PC-3 (cell line): Measurements from ENCODE around the gene CNR1. TPM values are rescaled to one million over a fixed set of nuclear protein-coding genes. Genes with fewer than 3 reads are reported as not detected.

Experiments used
- ATAC-seq: fragments of 200-7000 bp; cut with Tn5 transposase; 2 replicates; pipeline ENCODE4 v1.9.1; 2020; ENCODE audit warnings: mild to moderate bottlenecking, moderate library complexity
- BruUV-seq: library from RNA; stranded (reverse); fragments of 400-500 nt; replicated peaks from 2 replicates; lab custom pipeline; 2021; lab: Mats Ljungman, UMichigan
- CTCF ChIA-PET: fragments of 300-600 bp; sonication (Branson Sonifier 250); formaldehyde crosslinking; loops from one replicate; lab custom pipeline; 2022; ENCODE audit warnings: antibody characterized with exemption; lab: Charles Lee
- POLR2A ChIA-PET: fragments of 300-600 bp; sonication (Branson Sonifier 250); formaldehyde crosslinking; loops from one replicate; lab custom pipeline; 2022; ENCODE audit warnings: antibody characterized with exemption; ENCODE audit not compliant: unreplicated experiment; lab: Charles Lee
- DNase-seq: peaks from one replicate; pipeline ENCODE4 v3.0.0-alpha.2; 2015
- H2AFZ ChIP-seq: fragments of 300-600 bp; sonication (generic); 2 replicates; pipeline ENCODE4 v1.6.0; 2016; ENCODE audit warnings: antibody characterized with exemption, low read length
- H3F3A ChIP-seq: fragments of 300-600 bp; sonication (generic); one replicate; pipeline ENCODE4 v1.6.0; 2017; ENCODE audit warnings: antibody characterized with exemption, low read length, control low read depth, mild to moderate bottlenecking; ENCODE audit not compliant: unreplicated experiment
- H3K27ac ChIP-seq: fragments of 300-600 bp; sonication (generic); 2 replicates; pipeline ENCODE4 v1.5.1; 2016; ENCODE audit warnings: mild to moderate bottlenecking, low read length
- H3K27me3 ChIP-seq: fragments of 300-600 bp; sonication (generic); 2 replicates; pipeline ENCODE4 v1.6.1; 2016; ENCODE audit warnings: low read length, mixed read lengths
- H3K36me3 ChIP-seq: fragments of 300-600 bp; sonication (generic); 2 replicates; pipeline ENCODE4 v1.6.1; 2016; ENCODE audit warnings: low read depth, mixed run types, low read length, mixed read lengths
- H3K4me1 ChIP-seq: fragments of 300-600 bp; sonication (generic); 2 replicates; pipeline ENCODE4 v1.5.1; 2016; ENCODE audit warnings: low read length; ENCODE audit not compliant: insufficient read depth
- H3K4me2 ChIP-seq: fragments of 300-600 bp; sonication (generic); 2 replicates; pipeline ENCODE4 v1.6.0; 2016; ENCODE audit warnings: low read length
- H3K4me3 ChIP-seq: fragments of 300-600 bp; sonication (generic); 2 replicates; pipeline ENCODE4 v1.5.1; 2016; ENCODE audit warnings: mild to moderate bottlenecking, low read length, mixed read lengths
- H3K79me2 ChIP-seq: fragments of 300-600 bp; sonication (generic); 2 replicates; pipeline ENCODE4 v1.6.1; 2017; ENCODE audit warnings: low read length, mixed read lengths
- H3K9ac ChIP-seq: fragments of 300-600 bp; sonication (generic); 2 replicates; pipeline ENCODE4 v1.6.0; 2016; ENCODE audit warnings: mild to moderate bottlenecking, low read length
- H3K9me2 ChIP-seq: fragments of 300-600 bp; sonication (generic); replicated peaks from 2 replicates; pipeline ENCODE4 v1.6.1; 2016; ENCODE audit warnings: mixed run types, low read length, mixed read lengths
- H3K9me3 ChIP-seq: fragments of 300-600 bp; sonication (generic); 2 replicates; pipeline ENCODE4 v1.6.1; 2016; ENCODE audit warnings: low read length, mixed read lengths
- H4K20me1 ChIP-seq: fragments of 300-600 bp; sonication (generic); 2 replicates; pipeline ENCODE4 v1.6.1; 2016; ENCODE audit warnings: low read length, mixed read lengths
- CTCF ChIP-seq: fragments of 300-600 bp; sonication (generic); conservative IDR thresholded peaks from 2 replicates; pipeline ENCODE4 v1.5.1; 2017; ENCODE audit warnings: antibody characterized with exemption, low read depth, mild to moderate bottlenecking, low read length
- EZH2 ChIP-seq: fragments of 300-600 bp; sonication (generic); IDR thresholded peaks from one replicate; pipeline ENCODE4 v1.6.1; 2017; ENCODE audit warnings: antibody characterized with exemption, mild to moderate bottlenecking, low read length; ENCODE audit not compliant: unreplicated experiment
- EZH2phosphoT487 ChIP-seq: fragments of 300-600 bp; sonication (generic); IDR thresholded peaks from 2 replicates; pipeline ENCODE4 v1.6.1; 2018; ENCODE audit warnings: mild to moderate bottlenecking, antibody characterized with exemption, low read length, borderline replicate concordance
- intact Hi-C: fragments of 100-400 bp; cut with micrococcal nuclease; formaldehyde crosslinking; loops from 2 replicates; pipeline ENCODE4 v1.9.0; 2023
- total RNA-seq: library from RNA; depleted of rRNA; stranded (reverse); fragments of >200 nt; gene quantifications from 2 replicates; pipeline ENCODE4 v1.2.3, GENCODE V29; 2014

CNR1 gene
- total RNA-seq, 1 experiment from 2014 or later = not detected

GRCh38 chr6:88141561-88142296 is 24.4 kb downstream of the CNR1 start:
- peaks cover 25% of the 10 kb centered on the region; the same call in 1 of the 2 replicates for H3K27me3 ChIP-seq
- CTCF ChIA-PET = no interaction called here
- no peak overlapping the region for H3K27ac ChIP-seq
- no peaks in the 10 kb centered on the region for H3K79me2 ChIP-seq
- POLR2A ChIA-PET = no interaction called here
- TF ChIP-seq EZH2 (no peak), EZH2phosphoT487 (no peak), CTCF (no peak)
- H2AFZ ChIP-seq = no peak overlapping the region
- H3K9me2 ChIP-seq = no peaks in the 10 kb centered on the region
- no peak for DNase-seq
- no peaks in the 10 kb centered on the region for H4K20me1 ChIP-seq
- intact Hi-C loops = no loop called here
- no peak overlapping the region for H3K4me3 ChIP-seq
- H3K4me1 ChIP-seq = no peaks in the 10 kb centered on the region
- no peak overlapping the region for H3K9ac ChIP-seq
- H3K9me3 ChIP-seq = no peaks in the 10 kb centered on the region
- no peaks in the 10 kb centered on the region for H3K36me3 ChIP-seq
- H3K4me2 ChIP-seq = no peak overlapping the region
- H3F3A ChIP-seq = no peaks in the 10 kb centered on the region
- BruUV-seq = no TSS peak
- no peak for ATAC-seq

GRCh38 chr6:88137915-88138314 is 28.2 kb downstream of the CNR1 start:
- ATAC-seq (no peak), DNase-seq (no peak)
- intact Hi-C loops = no loop called here
- Histone ChIP-seq H3F3A (no peaks in the 10 kb centered on the region), H3K4me2 (no peak overlapping the region), H3K9ac (no peak overlapping the region), H3K36me3 (no peaks in the 10 kb centered on the region), H3K9me3 (no peaks in the 10 kb centered on the region), H3K4me3 (no peak overlapping the region), H3K4me1 (no peaks in the 10 kb centered on the region), H4K20me1 (no peaks in the 10 kb centered on the region), H3K27ac (no peak overlapping the region), H3K9me2 (no peaks in the 10 kb centered on the region), H3K79me2 (no peaks in the 10 kb centered on the region), H2AFZ (no peak overlapping the region), H3K27me3 (peaks cover 15% of the 10 kb centered on the region; the same call in 1 of the 2 replicates)
- TF ChIP-seq CTCF (no peak), EZH2 (no peak), EZH2phosphoT487 (no peak)
- BruUV-seq = no TSS peak
- CTCF ChIA-PET = no interaction called here
- POLR2A ChIA-PET = no interaction called here

GRCh38 chr6:88135578-88136114 is 30.5 kb downstream of the CNR1 start:
- ChIA-PET CTCF (no interaction called here), POLR2A (no interaction called here)
- DNase-seq (no peak), ATAC-seq (no peak)
- no peak overlapping the region for H3K4me3 ChIP-seq
- no peak overlapping the region for H3K9ac ChIP-seq
- TF ChIP-seq EZH2phosphoT487 (no peak), EZH2 (no peak), CTCF (no peak)
- no peak overlapping the region for H2AFZ ChIP-seq
- no TSS peak for BruUV-seq
- H3K27me3 ChIP-seq = 0 out of 2 replicates have a peak, but pooled peaks cover 15% of the 10 kb centered on the region
- H3F3A ChIP-seq = no peaks in the 10 kb centered on the region
- H3K9me3 ChIP-seq = no peaks in the 10 kb centered on the region
- H3K36me3 ChIP-seq = no peaks in the 10 kb centered on the region
- intact Hi-C loops = no loop called here
- no peak overlapping the region for H3K4me2 ChIP-seq
- H4K20me1 ChIP-seq = no peaks in the 10 kb centered on the region
- no peaks in the 10 kb centered on the region for H3K4me1 ChIP-seq
- no peaks in the 10 kb centered on the region for H3K79me2 ChIP-seq
- no peaks in the 10 kb centered on the region for H3K9me2 ChIP-seq
- H3K27ac ChIP-seq = no peak overlapping the region
